H1 (cell line): ENCODE data around the gene PGBD5. TPM values are rescaled to one million over a fixed set of nuclear protein-coding genes. Genes with fewer than 3 reads are reported as not detected.

ENCODE experiments used
- CTCF ChIA-PET: fragments of 300-600 bp; sonication (Branson Sonifier 250); formaldehyde crosslinking; loops from one replicate; lab custom pipeline; 2021; ENCODE audit not compliant: partially characterized antibody; lab: Charles Lee
- POLR2A ChIA-PET: fragments of 300-600 bp; sonication (Branson Sonifier 250); formaldehyde crosslinking; loops from one replicate; lab custom pipeline; 2021; ENCODE audit warnings: inconsistent platforms; ENCODE audit not compliant: partially characterized antibody; lab: Charles Lee
- DNase-seq, 2 experiments: peaks; one replicate each; pipeline versions ENCODE4 v3.0.0 to v3.0.0-alpha.2; 2010 to 2022; ENCODE audit warnings: low spot score in 2 of 2, low read depth in 1 of 2, mixed read lengths in 1 of 2
- FAIRE-seq: peaks from 2 replicates; lab custom pipeline; 2011; peaks lifted over from hg19 to GRCh38; lab: Jason Lieb, UNC
- H2AFZ ChIP-seq: 2 replicates; pipeline ENCODE4 v1.8.1; 2012; ENCODE audit warnings: low read length, inconsistent platforms
- H2AK5ac ChIP-seq: 2 replicates; pipeline ENCODE4 v1.6.1; 2013; ENCODE audit warnings: low read depth, low read length
- H2BK120ac ChIP-seq: replicated peaks from 2 replicates; pipeline ENCODE3; 2013; ENCODE audit warnings: low read depth, low read length, inconsistent platforms
- H2BK12ac ChIP-seq: 2 replicates; pipeline ENCODE4 v1.6.1; 2013; ENCODE audit warnings: low read depth, low read length
- H2BK15ac ChIP-seq: 2 replicates; pipeline ENCODE4 v1.6.1; 2013; ENCODE audit warnings: low read length
- H2BK20ac ChIP-seq: 2 replicates; pipeline ENCODE4 v1.6.1; 2013; ENCODE audit warnings: low read length
- H2BK5ac ChIP-seq: 2 replicates; pipeline ENCODE4 v1.6.1; 2013; ENCODE audit warnings: low read depth, low read length
- H3K14ac ChIP-seq: 2 replicates; pipeline ENCODE4 v1.6.1; 2013; ENCODE audit warnings: inconsistent platforms; ENCODE audit not compliant: insufficient read length
- H3K18ac ChIP-seq: 2 replicates; pipeline ENCODE4 v1.6.1; 2013; ENCODE audit warnings: low read length; ENCODE audit errors: extremely low read depth
- H3K23ac ChIP-seq: 2 replicates; pipeline ENCODE4 v1.6.1; 2013; ENCODE audit warnings: inconsistent platforms; ENCODE audit not compliant: insufficient read length
- H3K23me2 ChIP-seq: 2 replicates; pipeline ENCODE4 v1.6.1; 2013; ENCODE audit warnings: low read depth, low read length
- H3K27ac ChIP-seq: 2 replicates; pipeline ENCODE4 v1.6.1; 2011; ENCODE audit warnings: low read depth, low read length, inconsistent platforms
- H3K27me3 ChIP-seq, 4 experiments: replicated peaks in 1 of 4; 1 replicate in 1 of 4; 2 replicates in 3 of 4; pipeline versions ENCODE4 v1.6.1 to v1.8.1; 2011 to 2013; ENCODE audit warnings: low read length in 3 of 4, mild to moderate bottlenecking in 3 of 4, inconsistent platforms in 2 of 4, mixed read lengths in 2 of 4, moderate library complexity in 1 of 4; ENCODE audit not compliant: control insufficient read depth in 3 of 4, insufficient read depth in 3 of 4; ENCODE audit errors: extremely low read depth in 1 of 4
- H3K36me3 ChIP-seq, 4 experiments: 2 replicates each; pipeline versions ENCODE4 v1.6.1 to v1.8.1; 2011 to 2013; ENCODE audit warnings: mild to moderate bottlenecking in 4 of 4, low read length in 3 of 4, moderate library complexity in 2 of 4, control low read depth in 1 of 4, inconsistent platforms in 1 of 4; ENCODE audit not compliant: insufficient read depth in 4 of 4, control insufficient read depth in 2 of 4
- H3K4ac ChIP-seq: replicated peaks from 2 replicates; pipeline ENCODE3; 2013; ENCODE audit warnings: low read length, low read depth, mixed read lengths, inconsistent platforms; ENCODE audit not compliant: insufficient read length
- H3K4me1 ChIP-seq, 4 experiments: replicated peaks in 1 of 4; 1 replicate in 1 of 4; 2 replicates in 3 of 4; pipeline versions ENCODE4 v1.6.1 to v1.8.1; 2011 to 2013; ENCODE audit warnings: low read length in 3 of 4, inconsistent platforms in 2 of 4, mixed read lengths in 1 of 4; ENCODE audit not compliant: insufficient read depth in 4 of 4, control insufficient read depth in 3 of 4
- H3K4me2 ChIP-seq, 2 experiments: 2 replicates each; pipeline versions ENCODE4 v1.6.1 to v1.8.1; 2011 to 2013; ENCODE audit warnings: low read depth in 2 of 2, low read length in 2 of 2, control low read depth in 1 of 2, inconsistent platforms in 1 of 2, mild to moderate bottlenecking in 1 of 2; ENCODE audit not compliant: insufficient read depth in 1 of 2
- H3K4me3 ChIP-seq, 4 experiments: fragments of 200-600, 300-600 bp in 1 of 4; sonication (generic), shearing (Covaris generic), sonication (Bioruptor Twin) in 1 of 4; 2 replicates each; pipeline versions ENCODE4 v1.5.1 to v1.8.1; 2011 to 2016; ENCODE audit warnings: low read length in 4 of 4, low read depth in 3 of 4, control low read depth in 2 of 4, inconsistent platforms in 2 of 4, mild to moderate bottlenecking in 2 of 4, mixed read lengths in 1 of 4, moderate library complexity in 1 of 4; ENCODE audit not compliant: insufficient read depth in 2 of 4; ENCODE audit errors: extremely low read depth in 1 of 4
- H3K56ac ChIP-seq: replicated peaks from 2 replicates; pipeline ENCODE3; 2013; ENCODE audit warnings: low read depth, mild to moderate bottlenecking, mixed read lengths, low read length, inconsistent platforms; ENCODE audit not compliant: insufficient read length
- H3K79me1 ChIP-seq: 2 replicates; pipeline ENCODE4 v1.6.1; 2013; ENCODE audit warnings: low read depth, low read length, control low read depth
- H3K79me2 ChIP-seq, 2 experiments: 2 replicates each; pipeline versions ENCODE4 v1.6.1 to v1.8.1; 2012 to 2013; ENCODE audit warnings: low read length in 2 of 2, mild to moderate bottlenecking in 2 of 2, inconsistent platforms in 1 of 2; ENCODE audit not compliant: insufficient read depth in 2 of 2, control insufficient read depth in 1 of 2
- H3K9ac ChIP-seq, 4 experiments: replicated peaks in 1 of 4; 1 replicate in 1 of 4; 2 replicates in 3 of 4; pipeline versions ENCODE4 v1.6.1 to v1.8.1; 2011 to 2013; ENCODE audit warnings: low read depth in 3 of 4, low read length in 3 of 4, control low read depth in 2 of 4, mild to moderate bottlenecking in 2 of 4, moderate library complexity in 2 of 4, inconsistent platforms in 1 of 4; ENCODE audit errors: extremely low read depth in 1 of 4
- H3K9me3 ChIP-seq, 2 experiments: 2 replicates each; pipeline versions ENCODE4 v1.6.1 to v1.8.1; 2012 to 2013; ENCODE audit warnings: mild to moderate bottlenecking in 2 of 2, moderate library complexity in 2 of 2, control low read depth in 1 of 2, inconsistent platforms in 1 of 2, low read depth in 1 of 2, low read length in 1 of 2, mixed read lengths in 1 of 2; ENCODE audit not compliant: insufficient read depth in 2 of 2
- H4K20me1 ChIP-seq, 2 experiments: replicated peaks in 1 of 2; 2 replicates each; pipeline versions ENCODE3 to v1.8.1; 2011 to 2013; ENCODE audit warnings: inconsistent platforms in 2 of 2, low read length in 2 of 2, mild to moderate bottlenecking in 1 of 2; ENCODE audit not compliant: insufficient read depth in 2 of 2, control insufficient read depth in 1 of 2
- H4K5ac ChIP-seq: 2 replicates; pipeline ENCODE4 v1.6.1; 2013; ENCODE audit warnings: low read length, low read depth, mixed read lengths, inconsistent platforms; ENCODE audit not compliant: insufficient read length
- H4K8ac ChIP-seq: 2 replicates; pipeline ENCODE4 v1.8.0; 2013; ENCODE audit warnings: mild to moderate bottlenecking, moderate library complexity, low read length, inconsistent platforms; ENCODE audit not compliant: insufficient read depth; ENCODE audit errors: extremely low read depth
- H4K91ac ChIP-seq: replicated peaks from 2 replicates; pipeline ENCODE3; 2013; ENCODE audit warnings: low read length, mixed read lengths, inconsistent platforms; ENCODE audit not compliant: insufficient read length
- ATF2 ChIP-seq: IDR thresholded peaks from 2 replicates; pipeline ENCODE4 v1.6.1; 2012; ENCODE audit warnings: low read length, inconsistent platforms
- BRCA1 ChIP-seq: IDR thresholded peaks from 2 replicates; pipeline ENCODE4 v1.6.1; 2012; ENCODE audit warnings: low read depth, low read length, improper control_type of control experiment
- CBX5 ChIP-seq: fragments of 300-800, 300-1000 bp; sonication (generic); IDR thresholded peaks from 2 replicates; pipeline ENCODE4 v1.7.1; 2016; ENCODE audit warnings: antibody characterized with exemption, low read length, low read depth
- HDAC2 ChIP-seq, 2 experiments: fragments of 300-600 bp in 1 of 2; sonication (generic) in 1 of 2; IDR thresholded peaks; 2 replicates each; pipeline ENCODE4 v1.6.1; 2011 to 2012; ENCODE audit warnings: low read depth in 2 of 2, low read length in 2 of 2, mild to moderate bottlenecking in 2 of 2, moderate library complexity in 2 of 2, borderline replicate concordance in 1 of 2, inconsistent platforms in 1 of 2
- HDAC6 ChIP-seq: IDR thresholded peaks from one replicate; pipeline ENCODE4 v1.7.1; 2012; ENCODE audit warnings: low read depth, mild to moderate bottlenecking, inconsistent platforms, low read length, moderate library complexity
- JUND ChIP-seq: IDR thresholded peaks from 2 replicates; pipeline ENCODE4 v1.6.1; 2011; ENCODE audit warnings: mild to moderate bottlenecking, improper control_type of control experiment, low read length
- KDM1A ChIP-seq: fragments of 200-600, 300-600 bp; sonication (generic); IDR thresholded peaks from 2 replicates; pipeline ENCODE4 v1.7.1; 2016; ENCODE audit warnings: mild to moderate bottlenecking, low read length, borderline replicate concordance
- NRF1 ChIP-seq: IDR thresholded peaks from 2 replicates; pipeline ENCODE4 v1.6.1; 2011; ENCODE audit warnings: mild to moderate bottlenecking, low read depth, low read length, improper control_type of control experiment
- POU5F1 ChIP-seq: IDR thresholded peaks from 2 replicates; pipeline ENCODE4 v1.6.1; 2011; ENCODE audit warnings: low read depth, mild to moderate bottlenecking, low read length, moderate library complexity
- SIN3A ChIP-seq, 2 experiments: IDR thresholded peaks in 1 of 2; conservative IDR thresholded peaks in 1 of 2; 2 replicates each; pipeline ENCODE4 v1.6.1; 2011 to 2012; ENCODE audit warnings: low read length in 2 of 2, improper control_type of control experiment in 1 of 2, low read depth in 1 of 2, mild to moderate bottlenecking in 1 of 2
- SP1 ChIP-seq: IDR thresholded peaks from 2 replicates; pipeline ENCODE4 v1.6.1; 2011; ENCODE audit warnings: low read depth, low read length
- TAF7 ChIP-seq: optimal IDR thresholded peaks from 2 replicates; pipeline ENCODE3; 2011; ENCODE audit warnings: low read depth, mild to moderate bottlenecking, inconsistent platforms, low read length, moderate library complexity, borderline replicate concordance
- TEAD4 ChIP-seq: IDR thresholded peaks from 2 replicates; pipeline ENCODE4 v1.6.1; 2012; ENCODE audit warnings: low read depth, low read length, inconsistent platforms, mixed read lengths
- WGBS, 2 experiments: shearing (Covaris generic) in 1 of 2; methylation state at CpG; one replicate each; pipeline versions ENCODE4 v1.1.6 to v1.1.7; 2013 to 2015; ENCODE audit warnings: low lambda C conversion rate in 2 of 2, mixed read lengths in 2 of 2, inconsistent platforms in 1 of 2, low coverage in 1 of 2, missing lambda C conversion rate in 1 of 2; ENCODE audit not compliant: insufficient replicate concordance in 2 of 2, insufficient coverage in 1 of 2, insufficient read length in 1 of 2; ENCODE audit errors: extremely low coverage in 1 of 2, missing lambda C conversion rate in 1 of 2; 5-methylcytosine and 5-hydroxymethylcytosine counted together
- polyA plus RNA-seq, 7 experiments: library from polyadenylated mRNA; depleted of rRNA in 3 of 7; stranded (reverse) in 5 of 7; unstranded in 2 of 7; fragments of >200 nt in 5 of 7; fragments of 200-250 nt in 2 of 7; gene quantifications; 1 replicate in 5 of 7; 2 replicates in 1 of 7; 4 replicates in 1 of 7; pipeline versions ENCODE4 v1.2.1 to v1.2.3, GENCODE V29; 2011 to 2013; ENCODE audit warnings: missing spikeins in 2 of 7, mixed read lengths in 2 of 7
- total RNA-seq: library from RNA; stranded (reverse); fragmentation: NEBNext Ultra II Directional; extraction: Animal tissue kit (Norgen Biotek cat#: 25700); gene quantifications from 2 replicates; pipeline ENCODE4 v1.2.1, GENCODE V29; 2021

The PGBD5 gene
- total and polyA plus RNA-seq, 2 of the 8 experiments (the other 6 are each of a cell fraction or from before 2014, with no cell fraction given), result 16.3 to 18.4 TPM

- H3K9ac ChIP-seq, result no peak overlapping the region
- H4K20me1 ChIP-seq, result peaks cover 0 to 5% of the 10 kb centered on the region in 2 experiments
- no peak overlapping the region for H3K27ac ChIP-seq
- H2BK12ac ChIP-seq, result no peak overlapping the region
- no peak overlapping the region for H2BK15ac ChIP-seq
- H3K23ac ChIP-seq, result no peak overlapping the region
- H3K4me1 ChIP-seq, result no peaks in the 10 kb centered on the region
- H3K4me2 ChIP-seq, result no peak overlapping the region
- H3K27me3 ChIP-seq, result no peaks in the 10 kb centered on the region
- FAIRE-seq (no peak), DNase-seq (no peak)
- H3K9me3 ChIP-seq, result no peaks in the 10 kb centered on the region
- no peak overlapping the region for H2BK20ac ChIP-seq
- no peak overlapping the region for H2BK5ac ChIP-seq
- H3K18ac ChIP-seq, result no peak overlapping the region
- H3K79me1 ChIP-seq, result no peaks in the 10 kb centered on the region; the same call in 1 of the 2 replicates
- WGBS, 2 experiments, result 82% methylated on average over 10 of the region's 10 CpGs; no CpG with 5 or more reads in 1 of the 2 experiments
- no peak overlapping the region for H3K4me3 ChIP-seq
- H2AFZ ChIP-seq, result no peak overlapping the region
- CTCF ChIA-PET, result interaction anchor here (1.2 kb wide), 1 partner anchor 9 kb away, joined by 3 read pairs; no protein-coding TSS in a partner anchor
- no peak overlapping the region for H3K56ac ChIP-seq
- peaks cover 0 to 5% (median 1%) of the 10 kb centered on the region in 4 experiments; a peak in 4 of 8 replicates for H3K36me3 ChIP-seq
- POLR2A ChIA-PET, result no interaction called here
- H2BK120ac ChIP-seq, result no peak overlapping the region
- no peak overlapping the region for H3K14ac ChIP-seq
- no peak overlapping the region for H3K4ac ChIP-seq
- no peaks in the 10 kb centered on the region for H3K79me2 ChIP-seq
- no peaks in the 10 kb centered on the region for H3K23me2 ChIP-seq
- no peak overlapping the region for H4K5ac ChIP-seq
- H4K91ac ChIP-seq, result no peak overlapping the region
- no peak overlapping the region for H4K8ac ChIP-seq
- no peak overlapping the region for H2AK5ac ChIP-seq
- no peak for TF ChIP-seq ATF2
- TF ChIP-seq POU5F1, result no peak
- no peak for TF ChIP-seq TAF7
- no peak for TF ChIP-seq NRF1
- TF ChIP-seq BRCA1, result no peak
- no peak for TF ChIP-seq TEAD4
- no peak for TF ChIP-seq SP1
- no peak for TF ChIP-seq SIN3A (conservative IDR thresholded peaks at IDR 0.05 in 1 of 2, IDR thresholded peaks at IDR 0.05 in 1 of 2; ENCODE audit: low read depth in 1 of 2, low read length in 2 of 2)
- TF ChIP-seq JUND, result no peak
- TF ChIP-seq HDAC6, result no peak
- no peak for TF ChIP-seq KDM1A
- TF ChIP-seq HDAC2 (IDR thresholded peaks at IDR 0.05; ENCODE audit: borderline replicate concordance in 1 of 2, low read depth in 2 of 2, low read length in 2 of 2), result no peak
- TF ChIP-seq CBX5, result no peak
These were observed 70.5 kb downstream of the PGBD5 start for GRCh38 chr1:230355594-230355993.
